Lower leg skin (tissue), 3 donors: Measurements from ENCODE around the gene HSDL1.

ENCODE experiments used
- POLR2A ChIP-seq, 2 donors: fragments of 450-650 bp; IDR thresholded peaks; one replicate each; pipeline ENCODE4 v1.6.1; 2016 to 2017; ENCODE audit warnings: antibody characterized with exemption in 2 of 2, mild to moderate bottlenecking in 1 of 2, moderate library complexity in 1 of 2
- TF ChIP-seq, protein P1 (sequence below), 3 donors: fragments of 450-650 bp; IDR thresholded peaks; one replicate each; pipeline ENCODE4 v1.5.1; 2016; ENCODE audit warnings: antibody characterized with exemption in 3 of 3, mild to moderate bottlenecking in 3 of 3, moderate library complexity in 2 of 3

DNA sequence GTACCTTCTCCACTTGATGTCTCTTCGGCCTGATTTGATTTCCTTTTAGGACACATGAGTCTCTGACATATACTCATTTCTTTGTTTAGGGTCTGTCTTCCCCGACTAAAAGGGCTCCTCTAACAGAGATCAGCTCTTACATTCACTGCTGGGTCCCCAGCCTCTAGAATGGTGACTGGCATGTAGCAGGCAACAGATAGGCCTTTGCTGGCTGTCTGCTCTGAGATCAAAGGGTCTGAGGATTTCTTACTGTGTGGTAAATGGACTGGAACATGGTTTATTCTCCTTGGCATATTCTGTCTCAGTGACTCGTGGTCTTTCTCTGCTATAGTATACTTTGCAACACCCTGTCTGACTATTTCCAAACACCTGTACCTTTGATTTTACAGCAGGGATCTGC lies 16.8 kb upstream of the HSDL1 start:
- TF ChIP-seq, protein P1, sequence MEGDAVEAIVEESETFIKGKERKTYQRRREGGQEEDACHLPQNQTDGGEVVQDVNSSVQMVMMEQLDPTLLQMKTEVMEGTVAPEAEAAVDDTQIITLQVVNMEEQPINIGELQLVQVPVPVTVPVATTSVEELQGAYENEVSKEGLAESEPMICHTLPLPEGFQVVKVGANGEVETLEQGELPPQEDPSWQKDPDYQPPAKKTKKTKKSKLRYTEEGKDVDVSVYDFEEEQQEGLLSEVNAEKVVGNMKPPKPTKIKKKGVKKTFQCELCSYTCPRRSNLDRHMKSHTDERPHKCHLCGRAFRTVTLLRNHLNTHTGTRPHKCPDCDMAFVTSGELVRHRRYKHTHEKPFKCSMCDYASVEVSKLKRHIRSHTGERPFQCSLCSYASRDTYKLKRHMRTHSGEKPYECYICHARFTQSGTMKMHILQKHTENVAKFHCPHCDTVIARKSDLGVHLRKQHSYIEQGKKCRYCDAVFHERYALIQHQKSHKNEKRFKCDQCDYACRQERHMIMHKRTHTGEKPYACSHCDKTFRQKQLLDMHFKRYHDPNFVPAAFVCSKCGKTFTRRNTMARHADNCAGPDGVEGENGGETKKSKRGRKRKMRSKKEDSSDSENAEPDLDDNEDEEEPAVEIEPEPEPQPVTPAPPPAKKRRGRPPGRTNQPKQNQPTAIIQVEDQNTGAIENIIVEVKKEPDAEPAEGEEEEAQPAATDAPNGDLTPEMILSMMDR (IDR thresholded peaks at IDR 0.05), result no peak
- no peak for TF ChIP-seq POLR2A (IDR thresholded peaks at IDR 0.05)
